Posterior cingulate gyrus (tissue), 11 donors: ENCODE measurements around the gene RBMS3.
"Not testable (repeated sequence)": the region's sequence is repeated elsewhere in the genome, so short reads cannot be mapped to it uniquely, and the experiment has no call there.

Experiments used
- DNase-seq, 10 donors: peaks; one replicate each; pipeline versions ENCODE4 v3.0.0 to v3.0.0-alpha.2; 2020 to 2021; ENCODE audit warnings: mixed read lengths in 3 of 10
- intact Hi-C: fragments of 100-400 bp; cut with DNase I; formaldehyde crosslinking; loops from one replicate; pipeline ENCODE4 v1.15.1; 2023

Gene RBMS3

DNA sequence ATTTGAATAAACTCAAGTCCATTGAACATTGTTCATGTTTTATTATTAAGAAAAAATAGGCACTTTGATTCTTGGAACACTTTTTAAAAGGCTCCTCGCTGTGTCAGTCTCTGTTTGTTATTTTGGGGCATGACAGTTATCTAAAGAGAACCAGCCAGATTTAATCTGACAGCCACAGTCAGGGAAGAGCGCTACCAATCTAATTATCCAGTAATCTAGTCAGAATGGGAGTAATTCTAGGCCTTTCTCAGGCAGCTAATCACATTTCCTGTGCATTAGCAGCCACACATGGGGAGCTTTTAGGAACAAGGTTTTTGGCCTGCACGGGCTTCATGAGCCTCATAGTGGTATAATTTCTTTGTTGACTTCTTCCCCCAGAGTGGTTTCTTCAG, 362.2 kb downstream of the RBMS3 start:
- intact Hi-C loops, result no loop called here
- DNase-seq, result no peak

GRCh38 chr3:29644261-29644660, 363.4 kb downstream of the RBMS3 start:
- intact Hi-C loops, result no loop called here
- no peak for DNase-seq

- intact Hi-C loops, result no loop called here
- no peak for DNase-seq
Observed at GRCh38 chr3:29644956-29645636, 364.2 kb downstream of the RBMS3 start.

GRCh38 chr3:29646043-29646442, 365.2 kb downstream of the RBMS3 start:
- intact Hi-C loops, result no loop called here
- DNase-seq, result no peak

GRCh38 chr3:29649815-29650547, 369.1 kb downstream of the RBMS3 start:
- DNase-seq, result peak in 1 of 10 donors; percentile 8
- intact Hi-C loops, result no loop called here

- intact Hi-C loops, result no loop called here
Observed at GRCh38 chr3:29653680-29654079, 372.8 kb downstream of the RBMS3 start.

GRCh38 chr3:29655015-29655747, 374.3 kb downstream of the RBMS3 start:
- no peak for DNase-seq
- intact Hi-C loops, result no loop called here

More at GRCh38 chr3:29653680-29654079, 372.8 kb downstream of the RBMS3 start:
- no peak for DNase-seq

GRCh38 chr3:29665688-29666087, 384.8 kb downstream of the RBMS3 start:
- DNase-seq, result no peak
- intact Hi-C loops, result no loop called here

- no peak for DNase-seq
- intact Hi-C loops, result no loop called here
Observed at GRCh38 chr3:29668233-29668632, 387.4 kb downstream of the RBMS3 start.

GRCh38 chr3:29668728-29669127, 387.9 kb downstream of the RBMS3 start:
- intact Hi-C loops, result no loop called here
- no peak for DNase-seq

DNA sequence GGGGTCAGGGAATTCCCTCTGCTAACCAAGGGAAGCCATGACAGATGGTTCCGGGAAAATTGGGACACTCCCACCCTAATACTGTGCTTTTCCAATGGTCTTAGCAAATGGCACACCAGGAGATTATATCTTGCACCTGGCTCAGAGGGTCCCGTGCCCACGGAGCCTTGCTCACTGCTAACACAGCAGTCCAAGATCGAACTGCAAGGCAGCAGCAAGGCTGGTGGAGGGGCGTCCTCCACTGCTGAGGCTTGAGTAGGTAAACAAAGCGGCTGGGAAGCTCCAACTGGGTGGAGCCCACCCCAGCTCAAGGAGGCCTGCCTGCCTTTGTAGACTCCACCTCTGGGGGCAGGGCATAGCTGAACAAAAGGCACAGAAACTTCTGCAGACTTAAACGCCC, 389.6 kb downstream of the RBMS3 start:
- intact Hi-C loops, result not testable (repeated sequence)
- DNase-seq, result peak in 2 of 10 donors; percentile 65 to 77

GRCh38 chr3:29677421-29677820, 396.6 kb downstream of the RBMS3 start:
- no peak for DNase-seq
- intact Hi-C loops, result no loop called here

GRCh38 chr3:29679944-29680343, 399.1 kb downstream of the RBMS3 start:
- intact Hi-C loops, result no loop called here
- DNase-seq, result no peak

DNA sequence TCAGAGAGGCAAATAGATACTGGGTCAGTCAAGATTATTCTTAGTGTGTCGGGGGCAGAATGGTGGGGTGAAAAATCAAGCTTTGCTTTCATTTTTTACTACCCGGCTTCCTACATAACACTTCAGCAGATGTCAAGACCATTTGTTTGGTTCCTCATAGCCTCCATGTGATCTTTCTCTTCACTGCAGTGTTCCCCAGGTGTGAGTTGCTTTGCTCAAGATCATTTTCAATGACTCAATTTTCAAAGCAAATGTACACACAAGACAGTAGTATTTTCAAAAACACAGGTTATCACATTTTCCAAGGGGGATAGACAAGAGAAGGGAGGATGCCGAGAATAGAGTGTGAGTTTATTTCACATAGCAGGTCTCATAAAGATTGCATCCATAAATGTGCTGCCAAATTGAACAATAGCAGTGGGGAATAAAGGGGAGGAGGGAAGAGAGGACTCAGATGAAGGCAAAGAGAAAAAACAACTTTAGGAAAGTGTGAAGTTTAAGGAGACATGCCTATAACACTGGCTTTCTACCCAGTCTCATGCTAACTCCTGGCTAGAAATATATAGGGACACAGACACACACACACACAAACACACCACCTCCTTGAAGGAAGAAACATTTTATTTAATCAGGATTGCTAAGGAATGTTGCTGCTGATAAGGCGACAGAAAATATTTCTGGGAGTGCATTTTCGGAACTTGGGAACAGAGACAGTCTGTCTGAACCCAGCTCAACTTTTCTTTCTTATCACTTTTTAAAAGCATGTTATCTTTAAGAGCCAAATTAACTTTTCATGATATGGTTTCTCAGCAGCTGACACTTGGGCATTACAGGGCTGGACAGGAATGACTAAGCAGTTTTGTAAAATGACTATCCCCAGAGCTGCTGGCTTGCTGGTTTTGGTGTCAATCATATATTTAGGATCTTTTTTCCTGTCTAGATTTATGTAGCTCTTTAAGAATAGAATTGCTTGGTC, 402.4 kb downstream of the RBMS3 start:
- no peak for DNase-seq
- intact Hi-C loops, result no loop called here

DNA sequence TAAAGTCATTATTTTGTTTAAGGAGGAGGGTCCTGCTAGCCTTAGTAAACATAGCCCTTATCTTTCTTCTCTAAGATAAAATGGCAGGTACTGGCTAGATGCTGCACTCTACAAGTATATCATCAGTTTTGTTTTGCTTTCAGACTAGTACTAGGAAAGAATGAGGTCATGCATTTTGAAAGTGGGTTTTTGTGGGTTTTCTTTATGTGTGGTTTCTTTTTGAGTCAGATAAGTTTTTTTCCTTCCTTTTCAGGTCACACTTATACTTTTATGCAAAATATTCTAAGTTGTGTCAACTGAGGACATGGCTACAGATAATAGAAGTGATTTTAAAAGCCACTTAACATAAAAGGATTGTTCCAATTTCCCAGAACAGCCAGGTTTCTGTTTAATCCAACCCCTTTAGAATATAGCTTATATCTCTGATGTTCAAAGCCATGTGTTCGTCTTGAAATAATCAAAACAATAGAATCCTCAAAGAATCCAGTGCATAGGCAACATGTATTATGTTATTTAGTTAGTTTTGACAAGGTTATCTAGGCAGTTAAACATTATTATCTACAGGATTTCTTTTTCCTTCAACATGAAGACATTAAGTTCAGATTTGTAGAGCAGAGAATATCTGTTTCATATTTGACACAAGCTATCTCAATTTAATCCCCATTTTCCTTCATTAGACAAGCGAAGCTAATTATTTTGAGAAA, 406.2 kb downstream of the RBMS3 start:
- intact Hi-C loops, result no loop called here
- no peak for DNase-seq

GRCh38 chr3:29690686-29691353, 409.9 kb downstream of the RBMS3 start:
- intact Hi-C loops, result no loop called here
- DNase-seq, result no peak

GRCh38 chr3:29693863-29694262, 413.0 kb downstream of the RBMS3 start:
- intact Hi-C loops, result no loop called here
- no peak for DNase-seq

GRCh38 chr3:29694331-29694730, 413.5 kb downstream of the RBMS3 start:
- intact Hi-C loops, result no loop called here

GRCh38 chr3:29694783-29695182, 413.9 kb downstream of the RBMS3 start:
- DNase-seq, result no peak
- intact Hi-C loops, result no loop called here

More at GRCh38 chr3:29694331-29694730, 413.5 kb downstream of the RBMS3 start:
- DNase-seq, result no peak
